Measurements from ENCODE around the gene SOX2. TPM values are rescaled to one million over a fixed set of nuclear protein-coding genes. Genes with fewer than 3 reads are reported as not detected.
"Not testable (repeated sequence)": the region's sequence is repeated elsewhere in the genome, so short reads cannot be mapped to it uniquely, and the experiment has no call there.

The SOX2 gene
- polyA plus RNA-seq, 4 donors, result 0.27 to 1.0 (median 0.36) TPM

GRCh38 chr3:181753391-181753790 is 41.7 kb downstream of the SOX2 start:
- DNase-seq (ENCODE audit: low read depth in 4 of 4, low spot score in 2 of 4), result no peak

GRCh38 chr3:181755959-181756358 is 44.2 kb downstream of the SOX2 start:
- DNase-seq (ENCODE audit: low read depth in 4 of 4, low spot score in 2 of 4), result no peak

GRCh38 chr3:181756645-181757297 is 45.0 kb downstream of the SOX2 start:
- DNase-seq (ENCODE audit: low read depth in 4 of 4, low spot score in 2 of 4), result no peak

- no peak for DNase-seq (ENCODE audit: low read depth in 4 of 4, low spot score in 2 of 4)
Measured at GRCh38 chr3:181757694-181758306, 46.1 kb downstream of the SOX2 start.

- no peak for DNase-seq (ENCODE audit: low read depth in 4 of 4, low spot score in 2 of 4)
Measured at GRCh38 chr3:181761906-181762305, 50.2 kb downstream of the SOX2 start.

GRCh38 chr3:181764033-181764432 is 52.3 kb downstream of the SOX2 start:
- not testable (repeated sequence) for DNase-seq (ENCODE audit: low read depth in 4 of 4, low spot score in 2 of 4)

Data from left renal cortex interstitium (tissue), 4 donors.